Activated T-helper 1 cell treated with anti-CD3 and anti-CD28 coated beads, Interleukin-2, amount 50 U/mL, for 16 hours (primary cell): ENCODE results near the gene PEPD.

Experiments used
- DNase-seq, 2 donors: peaks; one replicate each; pipeline ENCODE4 v3.0.0-alpha.2; 2020; ENCODE audit warnings: low read depth in 1 of 2, low spot score in 1 of 2

Gene PEPD

GRCh38 chr19:33365691-33366090, 155.9 kb downstream of the PEPD start:
- no peak for DNase-seq

GRCh38 chr19:33363476-33363875, 158.1 kb downstream of the PEPD start:
- no peak for DNase-seq

- no peak for DNase-seq
These were observed 158.9 kb downstream of the PEPD start for GRCh38 chr19:33362508-33363228.

- DNase-seq, result no peak
These were observed 162.0 kb downstream of the PEPD start for GRCh38 chr19:33359581-33359980.

GRCh38 chr19:33358408-33358807, 163.2 kb downstream of the PEPD start:
- DNase-seq, result no peak

- no peak for DNase-seq
These were observed 164.0 kb downstream of the PEPD start for GRCh38 chr19:33357556-33357955.

- no peak for DNase-seq
These were observed 166.1 kb downstream of the PEPD start for GRCh38 chr19:33355535-33355934.

GRCh38 chr19:33350538-33351309, 170.9 kb downstream of the PEPD start:
- DNase-seq, result no peak

- DNase-seq, result no peak
These were observed 172.0 kb downstream of the PEPD start for GRCh38 chr19:33349319-33350289.

- DNase-seq, result no peak
These were observed 173.1 kb downstream of the PEPD start for GRCh38 chr19:33348301-33349010.

GRCh38 chr19:33347300-33347699, 174.3 kb downstream of the PEPD start:
- no peak for DNase-seq

- DNase-seq, result no peak
These were observed 174.9 kb downstream of the PEPD start for GRCh38 chr19:33346665-33347064.

- no peak for DNase-seq
These were observed 176.4 kb downstream of the PEPD start for GRCh38 chr19:33345163-33345562.

GRCh38 chr19:33344573-33344925, 177.0 kb downstream of the PEPD start:
- DNase-seq, result no peak

- no peak for DNase-seq
These were observed 177.6 kb downstream of the PEPD start for GRCh38 chr19:33343859-33344572.

GRCh38 chr19:33343301-33343700, 178.3 kb downstream of the PEPD start:
- no peak for DNase-seq

GRCh38 chr19:33340991-33341390, 180.6 kb downstream of the PEPD start:
- DNase-seq, result no peak

- DNase-seq, result no peak
These were observed 182.3 kb downstream of the PEPD start for GRCh38 chr19:33339016-33339984.
